Vein endothelial cell (primary cell): ENCODE data around the gene PHAF1. TPM values are rescaled to one million over a fixed set of nuclear protein-coding genes. Genes with fewer than 3 reads are reported as not detected.

Experiments
- total RNA-seq: library from RNA; depleted of rRNA; stranded (reverse); fragments of >200 nt; gene quantifications from 2 replicates; pipeline ENCODE4 v1.2.3, GENCODE V29; 2012

The PHAF1 gene
- total RNA-seq: 14.7 and 15.3 TPM in 2 replicates

GRCh38 chr16:67109407-67110135 is at the start of gene PHAF1:
PHAF1 (plus strand) TSS chr16:67109941; CDS start chr16:67110176, 235 bp downstream.

DNA sequence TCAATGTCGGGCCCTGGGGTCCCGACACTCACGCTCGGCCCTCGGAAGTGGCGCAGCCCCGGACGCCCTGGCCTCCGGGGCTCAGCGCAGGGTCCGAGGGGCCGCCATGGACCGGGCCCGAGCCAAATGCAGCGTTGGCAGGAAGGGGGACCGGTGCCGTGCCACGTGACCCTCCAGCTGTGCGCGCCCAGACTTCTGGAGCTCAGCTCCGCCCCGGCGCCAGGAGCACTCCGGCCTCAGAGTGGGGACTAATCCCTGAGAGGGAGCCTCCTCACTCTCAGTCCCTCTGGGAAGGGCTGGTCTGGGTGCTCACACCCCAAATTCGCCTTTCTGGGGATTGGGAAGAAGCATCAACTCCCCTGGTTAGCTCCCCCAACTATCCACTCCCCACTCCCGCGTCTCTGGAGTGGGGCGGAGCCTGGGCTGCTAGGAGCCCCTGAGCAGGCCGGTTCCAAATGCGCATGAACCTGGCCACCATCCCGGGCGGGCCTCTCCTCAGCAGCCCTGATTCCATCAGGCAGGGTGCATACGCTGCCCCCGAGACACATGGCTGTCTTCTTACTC is 41.2 kb downstream of the PHAF1 start, which contains the start of gene B3GNT9:
Gene B3GNT9, minus strand, starts transcription at position 166 of the 564 bp plus-strand sequence. CDS start 513 bp downstream, outside the sequence.

DNA sequence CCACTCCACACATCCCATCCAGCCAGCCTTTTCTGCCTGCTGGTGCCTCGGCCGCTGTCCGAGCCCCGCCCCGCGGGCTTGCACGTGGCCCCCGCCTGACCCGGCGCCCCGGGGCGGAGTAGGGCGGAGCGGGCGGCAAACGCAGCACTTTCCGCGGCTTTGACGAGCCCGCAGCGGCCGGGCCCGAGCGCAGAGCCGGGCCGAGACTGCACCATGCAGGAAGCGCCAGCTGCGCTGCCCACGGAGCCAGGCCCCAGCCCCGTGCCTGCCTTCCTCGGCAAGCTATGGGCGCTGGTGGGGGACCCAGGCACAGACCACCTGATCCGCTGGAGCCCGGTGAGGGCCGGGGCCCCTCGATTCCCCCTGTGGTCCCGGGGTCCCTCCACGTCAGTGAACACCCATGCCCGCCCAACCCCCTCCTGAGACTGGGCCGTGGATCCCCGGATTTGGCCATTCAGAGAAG is 54.9 kb downstream of the PHAF1 start, which contains the start of gene HSF4:
Gene HSF4, plus strand, starts transcription at position 147 of the 463 bp plus-strand sequence. Its CDS starts 67 bp downstream, at position 214.

DNA sequence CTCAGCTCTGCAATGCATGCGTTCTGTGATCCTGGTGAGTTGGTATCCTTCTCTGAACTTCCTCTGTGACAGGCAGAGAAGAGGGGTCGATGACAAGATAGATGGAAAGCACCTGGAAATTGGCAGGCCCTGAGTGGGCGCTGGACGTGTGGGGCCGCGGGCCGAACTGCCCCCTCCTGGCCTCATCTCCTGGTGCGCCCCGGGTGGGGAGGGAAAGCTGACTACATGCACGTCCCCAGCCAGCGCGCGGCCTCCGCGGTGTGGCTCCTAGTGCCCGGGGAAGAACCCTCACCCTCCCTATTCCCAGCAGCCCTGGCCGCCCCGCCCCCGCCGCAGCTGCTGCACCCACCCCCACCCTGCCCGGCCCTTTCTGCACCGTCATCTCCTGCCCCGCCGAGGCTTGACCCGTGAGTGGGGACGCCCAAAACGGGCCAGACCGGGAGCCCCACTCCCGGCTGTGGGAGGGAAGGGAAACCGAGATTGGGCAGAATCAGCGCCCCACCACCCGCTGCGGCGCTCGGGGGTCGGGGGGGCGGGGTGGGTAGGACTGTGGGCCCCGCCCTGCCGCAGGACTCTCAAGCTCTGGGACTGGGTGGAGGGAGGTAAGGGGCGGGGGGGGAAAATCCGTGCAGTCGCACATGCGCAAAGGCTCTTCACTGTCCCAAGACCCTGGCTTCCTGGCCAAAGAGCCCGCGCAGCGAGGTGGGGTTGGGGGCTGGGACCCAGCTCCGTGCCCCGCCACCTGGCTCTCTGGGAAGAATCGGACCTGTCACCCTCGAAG is 60.6 kb downstream of the PHAF1 start, which contains the start of gene NOL3:
Gene NOL3, plus strand, starts transcription at position 371 of the 781 bp plus-strand sequence.

DNA sequence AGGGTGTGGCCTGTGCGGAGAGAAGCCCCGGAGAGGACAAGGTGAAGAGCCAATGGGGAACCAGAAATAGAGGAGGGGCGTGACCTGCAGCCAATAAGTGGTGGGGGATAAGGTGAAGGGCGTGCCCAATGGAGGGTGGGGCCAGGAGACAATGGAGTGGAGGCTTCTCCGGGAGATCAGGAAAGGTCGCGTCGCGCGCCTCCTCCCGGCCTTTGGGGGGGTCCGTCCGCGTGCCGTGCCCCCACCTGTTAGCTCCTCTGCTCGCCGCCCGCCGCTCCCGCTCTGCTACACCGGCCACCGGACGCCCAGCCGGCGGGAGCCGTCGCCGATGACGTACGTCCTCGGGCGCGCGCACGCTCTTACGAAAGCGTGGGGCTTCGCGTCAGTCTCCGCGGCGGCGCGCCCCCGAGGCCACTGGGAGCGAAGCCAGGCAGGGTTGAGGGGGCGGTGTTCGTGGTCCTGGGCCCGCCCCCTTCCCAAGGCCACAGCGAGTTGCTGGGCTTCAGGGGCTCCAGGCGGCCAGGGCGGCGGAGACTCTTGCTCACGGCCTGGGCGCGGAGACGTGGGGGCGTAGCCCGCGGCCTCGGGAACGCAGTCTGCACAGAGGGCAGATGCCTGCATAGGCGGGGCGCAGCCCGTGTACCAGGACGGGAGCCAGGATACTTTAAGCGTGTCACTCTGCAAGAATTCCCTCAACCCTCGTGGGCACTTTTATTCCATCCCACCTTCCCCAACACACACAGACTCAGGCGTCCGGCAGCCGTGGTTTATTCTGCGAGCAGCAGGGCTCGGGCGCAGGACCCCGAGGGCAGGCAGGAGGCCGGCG is 74.1 kb downstream of the PHAF1 start, which contains the start of gene MATCAP1:
Gene MATCAP1, minus strand, starts transcription at position 337 of the 826 bp plus-strand sequence. CDS start 3,353 bp downstream, outside the sequence.

GRCh38 chr16:67190041-67190440 is 80.3 kb downstream of the PHAF1 start, which contains the start of gene EXOC3L1:
EXOC3L1 (minus strand) TSS chr16:67190136; CDS start chr16:67189676, 460 bp downstream.

GRCh38 chr16:67191995-67192681 is 82.4 kb downstream of the PHAF1 start, which contains the start of gene E2F4:
E2F4 (plus strand) TSS chr16:67192155; CDS start chr16:67192228, 73 bp downstream.

Other genes starting within 250 kb of the PHAF1 start
- gene PDP2, start 229.4 kb upstream of the PHAF1 start, total RNA-seq: 8.2 and 12.2 TPM in 2 replicates
- not detected in 2 replicates for gene CDH16, start 191.1 kb upstream of the PHAF1 start, total RNA-seq
- gene RRAD, start 184.4 kb upstream of the PHAF1 start, total RNA-seq: under 0.01 and 0.19 TPM in 2 replicates
- 109 and 131 TPM in 2 replicates for gene CIAO2B, start 175.5 kb upstream of the PHAF1 start, total RNA-seq
- 28.5 and 30.4 TPM in 2 replicates for gene CES2, start 174.4 kb upstream of the PHAF1 start, total RNA-seq
- not detected in 2 replicates for gene CES3, start 148.7 kb upstream of the PHAF1 start, total RNA-seq
- 1.9 and 2.0 TPM in 2 replicates for gene CES4A, start 121.4 kb upstream of the PHAF1 start, total RNA-seq
- gene CBFB, start 80.8 kb upstream of the PHAF1 start, total RNA-seq: 78.1 and 101 TPM in 2 replicates
- gene B3GNT9, start 41.1 kb downstream of the PHAF1 start, total RNA-seq: 2.3 and 2.4 TPM in 2 replicates
- gene TRADD, start 50.0 kb downstream of the PHAF1 start, total RNA-seq: 11.9 and 16.0 TPM in 2 replicates
- gene FBXL8, start 50.0 kb downstream of the PHAF1 start, total RNA-seq: 7.1 and 9.5 TPM in 2 replicates
- gene HSF4, start 54.8 kb downstream of the PHAF1 start, total RNA-seq: 1.3 and 1.6 TPM in 2 replicates
- gene NOL3, start 60.6 kb downstream of the PHAF1 start, total RNA-seq: 7.0 and 8.8 TPM in 2 replicates
- 14.1 and 18.3 TPM in 2 replicates for gene MATCAP1, start 74.0 kb downstream of the PHAF1 start, total RNA-seq
- 4.2 and 4.9 TPM in 2 replicates for gene EXOC3L1, start 80.2 kb downstream of the PHAF1 start, total RNA-seq
- 115 and 125 TPM in 2 replicates for gene E2F4, start 82.2 kb downstream of the PHAF1 start, total RNA-seq
- 0.76 and 1.3 TPM in 2 replicates for gene ELMO3, start 89.2 kb downstream of the PHAF1 start, total RNA-seq
- 16.0 and 24.3 TPM in 2 replicates for gene TMEM208, start 117.2 kb downstream of the PHAF1 start, total RNA-seq
- gene FHOD1, start 137.5 kb downstream of the PHAF1 start, total RNA-seq: 30.7 and 41.8 TPM in 2 replicates
- gene SLC9A5, start 139.0 kb downstream of the PHAF1 start, total RNA-seq: 0.86 and 1.6 TPM in 2 replicates
- 16.5 and 23.8 TPM in 2 replicates for gene PLEKHG4, start 169.6 kb downstream of the PHAF1 start, total RNA-seq
- under 0.01 and 0.33 TPM in 2 replicates for gene KCTD19, start 216.8 kb downstream of the PHAF1 start, total RNA-seq
- 0.29 TPM in 1 of 2 replicates, not detected in the other for gene LRRC36, start 216.9 kb downstream of the PHAF1 start, total RNA-seq